ENCODE data around the gene WDR44. TPM values are rescaled to one million over a fixed set of nuclear protein-coding genes. Genes with fewer than 3 reads are reported as not detected.
A peak's percentile ranks its signal among the peaks of the same experiment; 100 is the strongest.

The WDR44 gene
- total RNA-seq, 2 donors from 2014 or later = 26.3 to 36.3 TPM

GRCh38 chrX:118348186-118348810, 2.4 kb downstream of the WDR44 start:
- H3K4me1 Mint-ChIP-seq = peaks cover 21% of the 10 kb centered on the region
- 0% methylated on average over 1 of the region's 2 CpGs; no CpG with 5 or more reads in 1 of the 2 experiments for WGBS, 2 experiments (ENCODE audit: insufficient coverage in 1 of 2, insufficient read length in 1 of 2)

DNA sequence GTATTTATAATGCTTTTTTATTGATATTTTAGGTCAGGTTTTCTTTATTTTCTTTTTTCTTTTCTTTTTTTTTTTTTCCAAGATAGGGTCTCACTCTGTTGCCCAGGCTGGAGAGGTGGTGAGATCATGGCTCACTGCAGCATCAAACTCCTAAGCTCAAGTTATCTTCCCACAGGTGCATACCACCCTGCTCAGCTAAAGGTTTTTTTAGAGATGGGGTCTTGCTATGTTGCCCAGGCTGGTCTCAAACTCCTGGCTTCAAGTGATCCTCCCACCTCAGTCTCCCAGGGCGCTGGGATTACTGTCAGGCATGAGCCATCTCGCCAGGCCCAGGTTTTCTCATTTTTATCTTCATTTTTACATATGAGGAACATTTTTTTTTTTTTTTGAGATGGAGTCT, 3.3 kb downstream of the WDR44 start:
- Mint-ChIP-seq H3K9me3 (peaks cover 37% of the 10 kb centered on the region), H3K4me3 (peak overlapping the region; percentile 95), H3K4me1 (peaks cover 25% of the 10 kb centered on the region), H3K36me3 (ENCODE audit: low read depth) (no peaks in the 10 kb centered on the region), H3K27me3 (ENCODE audit: insufficient read depth) (no peaks in the 10 kb centered on the region), H3K27ac (no peak overlapping the region)
- H3K27me3 ChIP-seq (ENCODE audit: control insufficient read depth, insufficient read depth, low read length, poor library complexity, severe bottlenecking) = no peaks in the 10 kb centered on the region
- 87% methylated on average over 2 of the region's 2 CpGs; no CpG with 5 or more reads in 1 of the 2 experiments for WGBS, 2 experiments (ENCODE audit: insufficient coverage in 1 of 2, insufficient read length in 1 of 2)
- peak overlapping the region; percentile 90 for H3K4me3 ChIP-seq (ENCODE audit: low read length)
- no peaks in the 10 kb centered on the region for H3K36me3 ChIP-seq (ENCODE audit: control insufficient read depth, insufficient read depth, low read length)
- no peaks in the 10 kb centered on the region for H3K9me3 ChIP-seq (ENCODE audit: control insufficient read depth, low read length)
- H3K27ac ChIP-seq (ENCODE audit: low read depth, low read length) = no peak overlapping the region
- TF ChIP-seq CTCF (conservative IDR thresholded peaks at IDR 0.05) = no peak
- no peak for DNase-seq
- peak overlapping the region; percentile 83 for H3K9ac ChIP-seq (ENCODE audit: extremely low read depth, low read length, poor library complexity, severe bottlenecking)
- H3K4me1 ChIP-seq (ENCODE audit: control insufficient read depth, insufficient read depth, low read length) = no peaks in the 10 kb centered on the region

More at GRCh38 chrX:118348186-118348810, 2.4 kb downstream of the WDR44 start:
- H3K4me1 ChIP-seq (ENCODE audit: control insufficient read depth, insufficient read depth, low read length) = no peaks in the 10 kb centered on the region
- peak overlapping the region; percentile 83 for H3K9ac ChIP-seq (ENCODE audit: extremely low read depth, low read length, poor library complexity, severe bottlenecking)
- H3K4me3 ChIP-seq (ENCODE audit: low read length) = peak overlapping the region; percentile 90
- no peak for TF ChIP-seq CTCF (conservative IDR thresholded peaks at IDR 0.05)
- Mint-ChIP-seq H3K4me3 (peak overlapping the region; percentile 95), H3K9me3 (peaks cover 43% of the 10 kb centered on the region), H3K27me3 (ENCODE audit: insufficient read depth) (no peaks in the 10 kb centered on the region), H3K27ac (peak overlapping the region; percentile 2), H3K36me3 (ENCODE audit: low read depth) (no peaks in the 10 kb centered on the region)
- no peaks in the 10 kb centered on the region for H3K27me3 ChIP-seq (ENCODE audit: control insufficient read depth, insufficient read depth, low read length, poor library complexity, severe bottlenecking)
- no peak for DNase-seq
- H3K27ac ChIP-seq (ENCODE audit: low read depth, low read length) = no peak overlapping the region
- H3K36me3 ChIP-seq (ENCODE audit: control insufficient read depth, insufficient read depth, low read length) = no peaks in the 10 kb centered on the region
- no peaks in the 10 kb centered on the region for H3K9me3 ChIP-seq (ENCODE audit: control insufficient read depth, low read length)

DNA sequence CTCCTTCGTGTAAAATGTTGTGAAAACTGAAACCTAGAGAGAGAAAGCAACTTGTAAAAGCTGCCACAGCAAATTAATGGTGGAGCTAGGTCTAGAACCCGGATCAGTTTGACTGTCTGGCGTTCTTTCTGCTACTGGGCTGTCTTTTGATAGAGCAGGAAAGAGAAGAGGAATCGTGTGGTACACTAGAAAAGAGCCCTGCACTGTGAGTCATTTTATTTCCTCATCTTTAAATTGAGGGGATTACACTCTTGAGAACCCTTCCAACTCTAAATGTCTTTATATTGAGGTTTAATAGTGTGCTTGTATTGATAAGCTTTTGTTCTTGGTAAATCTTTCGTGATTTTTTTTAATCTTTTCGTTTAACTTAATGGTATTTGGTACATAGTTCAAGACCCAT, 4.3 kb downstream of the WDR44 start:
- no peaks in the 10 kb centered on the region for H3K9me3 ChIP-seq (ENCODE audit: control insufficient read depth, low read length)
- no peaks in the 10 kb centered on the region for H3K27me3 Mint-ChIP-seq (ENCODE audit: insufficient read depth)
- peaks cover 25% of the 10 kb centered on the region for H3K4me1 Mint-ChIP-seq
- H3K9ac ChIP-seq (ENCODE audit: extremely low read depth, low read length, poor library complexity, severe bottlenecking) = peak overlapping the region; percentile 34
- H3K4me3 ChIP-seq (ENCODE audit: low read length) = peak overlapping the region; percentile 90
- no peaks in the 10 kb centered on the region for H3K4me1 ChIP-seq (ENCODE audit: control insufficient read depth, insufficient read depth, low read length)
- H3K27ac ChIP-seq (ENCODE audit: low read depth, low read length) = no peak overlapping the region
- H3K36me3 ChIP-seq (ENCODE audit: control insufficient read depth, insufficient read depth, low read length) = no peaks in the 10 kb centered on the region
- no peak for DNase-seq
- no peak for TF ChIP-seq CTCF (conservative IDR thresholded peaks at IDR 0.05)
- no peaks in the 10 kb centered on the region for H3K27me3 ChIP-seq (ENCODE audit: control insufficient read depth, insufficient read depth, low read length, poor library complexity, severe bottlenecking)
- H3K9me3 Mint-ChIP-seq = peaks cover 32% of the 10 kb centered on the region
- WGBS, 2 experiments (ENCODE audit: insufficient coverage in 1 of 2, insufficient read length in 1 of 2) = 33 to 69% methylated on average over 1 to 5 of the region's 6 CpGs
- H3K4me3 Mint-ChIP-seq = peak overlapping the region; percentile 20
- no peaks in the 10 kb centered on the region for H3K36me3 Mint-ChIP-seq (ENCODE audit: low read depth)
- H3K27ac Mint-ChIP-seq = peak overlapping the region; percentile 77

Data from endodermal cell (in vitro differentiated cells).